NCI-H82 treated with DMSO at 0.1 percent for 48 hours (cell line): ENCODE measurements around the gene PLBD2.

Experiments used
- DNase-seq: peaks from one replicate; lab custom pipeline; 2025; ENCODE audit not compliant: unreplicated experiment; lab: John Stamatoyannopoulos, UW

The PLBD2 gene

GRCh38 chr12:113368331-113368730, 9.9 kb downstream of the PLBD2 start:
- no peak for DNase-seq

GRCh38 chr12:113369391-113369985, 11.1 kb downstream of the PLBD2 start:
- DNase-seq = no peak

GRCh38 chr12:113370923-113371682, 12.7 kb downstream of the PLBD2 start:
- no peak for DNase-seq

- no peak for DNase-seq
Measured at GRCh38 chr12:113371808-113372207, 13.4 kb downstream of the PLBD2 start.

- DNase-seq = no peak
Measured at GRCh38 chr12:113372371-113372770, 14.0 kb downstream of the PLBD2 start.

GRCh38 chr12:113373440-113373839, 15.1 kb downstream of the PLBD2 start:
- no peak for DNase-seq

- DNase-seq = no peak
Measured at GRCh38 chr12:113373969-113374368, 15.6 kb downstream of the PLBD2 start.

- DNase-seq = no peak
Measured at GRCh38 chr12:113374823-113375428, 16.5 kb downstream of the PLBD2 start.

GRCh38 chr12:113378291-113378690, 19.9 kb downstream of the PLBD2 start:
- no peak for DNase-seq

- no peak for DNase-seq
Measured at GRCh38 chr12:113381220-113381619, 22.8 kb downstream of the PLBD2 start.

GRCh38 chr12:113382206-113382605, 23.8 kb downstream of the PLBD2 start:
- DNase-seq = no peak

- DNase-seq = no peak
Measured at GRCh38 chr12:113384778-113385177, 26.4 kb downstream of the PLBD2 start.

GRCh38 chr12:113385282-113385882, 27.0 kb downstream of the PLBD2 start:
- no peak for DNase-seq

- DNase-seq = no peak
Measured at GRCh38 chr12:113386866-113387566, 28.6 kb downstream of the PLBD2 start.

GRCh38 chr12:113387631-113388030, 29.2 kb downstream of the PLBD2 start:
- no peak for DNase-seq

GRCh38 chr12:113388351-113388750, 30.0 kb downstream of the PLBD2 start:
- no peak for DNase-seq

- no peak for DNase-seq
Measured at GRCh38 chr12:113390064-113391043, 32.0 kb downstream of the PLBD2 start.

GRCh38 chr12:113391145-113391544, 32.8 kb downstream of the PLBD2 start:
- no peak for DNase-seq

GRCh38 chr12:113391650-113392337, 33.4 kb downstream of the PLBD2 start:
- DNase-seq = no peak

GRCh38 chr12:113392520-113392919, 34.1 kb downstream of the PLBD2 start:
- DNase-seq = no peak
